Tibial nerve (tissue), 4 donors: ENCODE results near the gene SLC25A21. TPM values are rescaled to one million over a fixed set of nuclear protein-coding genes. Genes with fewer than 3 reads are reported as not detected.

Experiments used
- DNase-seq, 2 donors: peaks; one replicate each; pipeline ENCODE4 v3.0.0-alpha.2; 2019; ENCODE audit warnings: low spot score in 2 of 2
- H3K27ac ChIP-seq, 4 donors: fragments of 200-600 bp; sonication (generic) in 3 of 4; one replicate each; pipeline ENCODE4 v1.5.1; 2017 to 2019; ENCODE audit warnings: mild to moderate bottlenecking in 1 of 4
- H3K27me3 ChIP-seq, 2 donors: fragments of 200-600 bp; sonication (generic) in 1 of 2; one replicate each; pipeline versions ENCODE4 v1.5.1 to v1.6.0; 2017 to 2019
- H3K36me3 ChIP-seq, 3 donors: fragments of 200-600 bp; sonication (generic); one replicate each; pipeline ENCODE4 v1.5.1; 2018 to 2019
- H3K4me1 ChIP-seq, 4 donors: fragments of 200-600 bp; sonication (generic) in 3 of 4; one replicate each; pipeline ENCODE4 v1.5.1; 2017 to 2019
- H3K4me3 ChIP-seq, 4 donors: fragments of 200-600 bp; sonication (generic) in 3 of 4; one replicate each; pipeline ENCODE4 v1.5.1; 2017 to 2019; ENCODE audit warnings: mild to moderate bottlenecking in 1 of 4, moderate library complexity in 1 of 4
- H3K9me3 ChIP-seq, 4 donors: fragments of 200-600 bp; sonication (generic) in 3 of 4; one replicate each; pipeline ENCODE4 v1.5.1; 2017 to 2019
- EP300 ChIP-seq, 2 donors: sonication (generic); formaldehyde crosslinking; IDR thresholded peaks; one replicate each; pipeline ENCODE4 v1.6.1; 2017; ENCODE audit warnings: antibody characterized with exemption in 2 of 2, mild to moderate bottlenecking in 1 of 2
- POLR2A ChIP-seq, 2 donors: fragments of 450-650 bp; IDR thresholded peaks; one replicate each; pipeline ENCODE4 v1.6.1; 2017; ENCODE audit warnings: antibody characterized with exemption in 2 of 2, mild to moderate bottlenecking in 2 of 2, moderate library complexity in 2 of 2
- WGBS, 2 donors: methylation state at CpG; one replicate each; pipeline ENCODE4 v1.1.5; 2018; 5-methylcytosine and 5-hydroxymethylcytosine counted together
- total RNA-seq, 4 donors: library from RNA; depleted of rRNA; stranded (reverse); fragments of >200 nt; gene quantifications; one replicate each; pipeline ENCODE4 v1.1.0, GENCODE V29; 2016
- TF ChIP-seq, protein P1 (sequence below), 5 experiments: fragments of 200-600 bp in 3 of 5; fragments of 450-650 bp in 2 of 5; sonication (generic) in 3 of 5; IDR thresholded peaks; one replicate each; pipeline ENCODE4 v1.5.1; 2016 to 2019; ENCODE audit warnings: antibody characterized with exemption in 5 of 5, mild to moderate bottlenecking in 3 of 5, moderate library complexity in 2 of 5

The SLC25A21 gene
- total RNA-seq, 4 donors from 2014 or later: 0.30 to 0.98 (median 0.42) TPM; not detected in 1

DNA sequence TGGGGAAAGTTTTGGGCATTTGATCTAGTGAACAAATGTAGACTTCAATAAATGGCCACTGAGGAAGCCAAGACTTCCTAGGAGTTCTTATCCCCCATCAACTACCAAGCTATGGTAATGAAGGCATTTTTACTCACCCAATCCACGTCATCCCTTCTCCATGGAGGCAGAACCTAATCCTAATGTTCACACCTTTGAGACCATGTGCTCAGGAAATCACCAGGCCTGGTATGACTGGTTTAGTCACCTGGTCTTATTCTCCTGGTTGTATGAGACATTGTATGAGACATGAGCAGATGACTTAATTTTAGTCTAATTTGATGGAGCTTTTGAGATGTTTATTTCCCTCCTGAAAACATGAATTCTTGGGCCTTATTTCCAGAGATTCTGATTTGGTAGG is 422.2 kb downstream of the SLC25A21 start:
- 80 to 83% methylated on average over 1 of the region's 1 CpG for WGBS, 2 donors
- Histone ChIP-seq H3K27me3 (no peaks in the 10 kb centered on the region), H3K9me3 (peaks cover 0 to 10% (median 0%) of the 10 kb centered on the region in 4 donors), H3K4me1 (no peaks in the 10 kb centered on the region), H3K36me3 (no peaks in the 10 kb centered on the region), H3K27ac (no peak overlapping the region), H3K4me3 (no peak overlapping the region)
- no peak for DNase-seq
- TF ChIP-seq POLR2A (IDR thresholded peaks at IDR 0.05) (no peak), EP300 (IDR thresholded peaks at IDR 0.05) (no peak)
- TF ChIP-seq, protein P1, sequence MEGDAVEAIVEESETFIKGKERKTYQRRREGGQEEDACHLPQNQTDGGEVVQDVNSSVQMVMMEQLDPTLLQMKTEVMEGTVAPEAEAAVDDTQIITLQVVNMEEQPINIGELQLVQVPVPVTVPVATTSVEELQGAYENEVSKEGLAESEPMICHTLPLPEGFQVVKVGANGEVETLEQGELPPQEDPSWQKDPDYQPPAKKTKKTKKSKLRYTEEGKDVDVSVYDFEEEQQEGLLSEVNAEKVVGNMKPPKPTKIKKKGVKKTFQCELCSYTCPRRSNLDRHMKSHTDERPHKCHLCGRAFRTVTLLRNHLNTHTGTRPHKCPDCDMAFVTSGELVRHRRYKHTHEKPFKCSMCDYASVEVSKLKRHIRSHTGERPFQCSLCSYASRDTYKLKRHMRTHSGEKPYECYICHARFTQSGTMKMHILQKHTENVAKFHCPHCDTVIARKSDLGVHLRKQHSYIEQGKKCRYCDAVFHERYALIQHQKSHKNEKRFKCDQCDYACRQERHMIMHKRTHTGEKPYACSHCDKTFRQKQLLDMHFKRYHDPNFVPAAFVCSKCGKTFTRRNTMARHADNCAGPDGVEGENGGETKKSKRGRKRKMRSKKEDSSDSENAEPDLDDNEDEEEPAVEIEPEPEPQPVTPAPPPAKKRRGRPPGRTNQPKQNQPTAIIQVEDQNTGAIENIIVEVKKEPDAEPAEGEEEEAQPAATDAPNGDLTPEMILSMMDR (IDR thresholded peaks at IDR 0.05): no peak

DNA sequence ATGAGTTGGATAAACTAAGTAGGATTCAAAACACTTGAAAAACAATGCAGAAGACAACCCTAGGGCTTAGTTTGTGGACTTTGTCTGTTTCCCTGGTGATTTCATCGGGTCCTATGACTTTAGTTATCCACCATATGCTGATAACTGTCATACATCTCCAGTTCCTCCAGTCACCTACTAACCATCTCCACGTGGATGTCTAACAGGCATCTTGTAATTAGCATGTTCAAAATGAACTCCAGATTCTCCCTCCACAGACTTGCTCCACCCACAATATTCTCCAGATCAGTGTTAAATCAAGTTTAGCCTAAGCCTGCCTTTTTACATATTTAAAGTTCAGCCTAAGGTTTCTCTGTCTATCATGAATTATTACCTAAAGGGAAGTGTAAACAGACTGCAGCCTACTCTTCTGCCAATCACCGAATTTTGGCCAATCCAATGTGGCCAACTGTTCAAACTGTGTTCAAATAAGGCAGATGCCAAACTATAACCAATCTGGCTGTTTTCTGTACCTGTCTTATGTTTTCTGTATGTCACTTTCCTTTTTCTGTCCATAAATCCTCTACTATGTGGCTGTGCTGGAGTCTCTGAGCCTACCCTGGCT is 423.7 kb downstream of the SLC25A21 start:
- TF ChIP-seq EP300 (IDR thresholded peaks at IDR 0.05) (no peak), POLR2A (IDR thresholded peaks at IDR 0.05) (no peak)
- TF ChIP-seq, protein P1 (IDR thresholded peaks at IDR 0.05): no peak
- 73 to 77% methylated on average over 3 of the region's 3 CpGs for WGBS, 2 donors

DNA sequence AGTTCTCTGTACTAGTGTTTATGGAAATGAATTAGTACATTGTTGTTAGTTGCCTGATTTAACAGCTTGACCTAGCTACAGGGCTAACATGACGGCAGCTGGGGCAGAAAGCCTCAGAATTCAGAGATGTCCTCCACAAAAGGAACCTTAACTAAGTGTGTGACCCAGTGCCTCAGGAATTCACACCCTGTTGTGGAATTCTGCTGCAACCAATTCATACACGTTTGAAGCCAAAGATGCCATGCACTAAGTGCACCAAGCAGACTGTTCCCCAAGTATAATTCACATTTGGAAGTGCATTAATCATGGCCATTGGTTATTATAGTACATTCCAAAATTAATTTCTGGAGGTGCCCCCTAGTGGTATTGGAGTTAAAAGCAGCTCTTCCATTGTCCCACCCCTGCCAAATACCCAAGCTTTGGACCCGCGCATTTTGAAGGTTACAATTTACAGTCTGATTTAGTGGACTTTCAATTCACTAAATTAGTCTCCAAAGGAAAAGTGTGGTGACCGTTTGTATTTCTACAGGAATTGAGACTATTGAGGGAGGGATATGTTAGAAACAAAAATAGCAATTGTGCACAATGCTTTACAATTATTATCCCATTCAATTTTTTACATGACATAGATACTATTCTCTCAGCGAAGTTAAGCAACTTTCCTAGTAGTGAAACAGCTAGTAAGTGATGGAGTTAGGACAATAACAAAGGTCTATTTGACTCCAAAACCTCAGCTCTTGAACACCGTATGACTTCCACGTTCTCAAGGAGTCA is 424.8 kb downstream of the SLC25A21 start:
- Histone ChIP-seq H3K9me3 (peaks cover 0 to 22% (median 3%) of the 10 kb centered on the region in 4 donors), H3K4me3 (no peak overlapping the region), H3K4me1 (no peaks in the 10 kb centered on the region), H3K27me3 (no peaks in the 10 kb centered on the region), H3K36me3 (no peaks in the 10 kb centered on the region), H3K27ac (no peak overlapping the region)
- WGBS, 2 donors: 44 to 47% methylated on average over 8 of the region's 8 CpGs
- DNase-seq: no peak
- TF ChIP-seq, protein P1 (IDR thresholded peaks at IDR 0.05): peak in 2 of 5 experiments; percentile 13 to 32
- TF ChIP-seq POLR2A (IDR thresholded peaks at IDR 0.05): no peak

More for the DNA sequence above, 423.7 kb downstream of the SLC25A21 start:
- Histone ChIP-seq H3K27me3 (no peaks in the 10 kb centered on the region), H3K36me3 (no peaks in the 10 kb centered on the region), H3K9me3 (peaks cover 0 to 24% (median 3%) of the 10 kb centered on the region in 4 donors), H3K27ac (no peak overlapping the region), H3K4me1 (no peaks in the 10 kb centered on the region), H3K4me3 (no peak overlapping the region)
- no peak for DNase-seq

DNA sequence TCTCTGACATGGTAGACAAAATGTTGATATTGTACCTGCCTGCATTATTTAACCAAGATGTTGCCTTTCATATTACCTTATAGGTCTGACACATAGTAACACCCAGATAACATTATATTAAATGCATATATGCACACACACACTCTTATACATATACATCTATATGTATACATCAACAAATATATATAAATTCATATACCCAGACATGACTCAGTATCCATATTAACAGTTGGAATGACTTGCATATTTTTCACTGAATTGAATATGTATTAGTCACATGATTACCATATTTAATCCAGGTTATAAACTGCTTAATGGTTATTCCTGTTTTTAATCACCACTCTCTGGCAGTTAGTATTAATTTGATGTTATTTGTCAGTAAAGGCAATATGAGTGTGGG is 425.5 kb downstream of the SLC25A21 start:
- no peak for TF ChIP-seq POLR2A (IDR thresholded peaks at IDR 0.05)
- TF ChIP-seq, protein P1 (IDR thresholded peaks at IDR 0.05): no peak
- no peak for TF ChIP-seq EP300 (IDR thresholded peaks at IDR 0.05)
- no peaks in the 10 kb centered on the region for H3K27me3 ChIP-seq
- no peak for DNase-seq
- H3K4me1 ChIP-seq: no peaks in the 10 kb centered on the region
- peaks cover 0 to 22% (median 3%) of the 10 kb centered on the region in 4 donors for H3K9me3 ChIP-seq
- H3K27ac ChIP-seq: no peak overlapping the region
- no peaks in the 10 kb centered on the region for H3K36me3 ChIP-seq
- no peak overlapping the region for H3K4me3 ChIP-seq

DNA sequence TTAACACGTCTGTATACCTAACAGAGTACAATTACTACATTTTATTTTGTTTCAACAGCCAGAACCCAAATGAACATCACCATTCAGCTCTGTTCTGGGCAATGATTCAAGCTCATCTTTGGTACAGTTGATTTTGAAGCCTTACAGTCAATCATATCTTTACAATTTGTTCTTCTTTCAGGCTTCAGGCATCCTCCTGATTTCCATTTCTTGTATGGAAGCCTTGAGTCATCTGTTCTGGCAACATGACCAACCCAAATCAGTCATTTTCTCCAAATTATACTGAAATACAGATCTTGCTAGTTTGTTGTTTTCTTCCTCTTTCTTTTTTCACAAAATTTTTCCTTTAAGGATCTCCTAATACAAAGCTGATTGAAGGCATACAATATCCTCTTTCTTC is 430.5 kb downstream of the SLC25A21 start:
- Histone ChIP-seq H3K4me3 (no peak overlapping the region), H3K4me1 (no peaks in the 10 kb centered on the region), H3K27me3 (no peaks in the 10 kb centered on the region), H3K9me3 (peaks cover 0 to 22% (median 3%) of the 10 kb centered on the region in 4 donors), H3K27ac (no peak overlapping the region), H3K36me3 (no peaks in the 10 kb centered on the region)
- DNase-seq: no peak
- TF ChIP-seq POLR2A (IDR thresholded peaks at IDR 0.05) (no peak), EP300 (IDR thresholded peaks at IDR 0.05) (no peak)
- TF ChIP-seq, protein P1 (IDR thresholded peaks at IDR 0.05): no peak
- 29 to 47% methylated on average over 1 of the region's 1 CpG for WGBS, 2 donors
